ENCODE data around the gene ZBTB16.

- TF ChIP-seq CTCF (IDR thresholded peaks at IDR 0.05 in 8 of 11, conservative IDR thresholded peaks at IDR 0.05 in 3 of 11) (no peak), POLR2A (IDR thresholded peaks at IDR 0.05) (no peak), POLR2AphosphoS5 (IDR thresholded peaks at IDR 0.05) (no peak)
Observed at GRCh38 chr11:114083391-114084252, 24.1 kb downstream of the ZBTB16 start.

Measured in spleen (tissue), 7 donors.